Naive thymus-derived CD4-positive, alpha-beta T cell (primary cell): ENCODE measurements around the gene PRM3. TPM values are rescaled to one million over a fixed set of nuclear protein-coding genes. Genes with fewer than 3 reads are reported as not detected.

ENCODE experiments used
- ATAC-seq: fragments of 150-1000 bp; cut with Tn5 transposase; 2 replicates; pipeline ENCODE4 v1.10.0; 2021; ENCODE audit warnings: mild to moderate bottlenecking, moderate library complexity
- CTCF ChIA-PET: fragments of 350-600 bp; sonication (Branson Sonifier 250); formaldehyde crosslinking; loops from one replicate; lab custom pipeline; 2021; ENCODE audit warnings: antibody characterized with exemption; lab: Charles Lee
- POLR2A ChIA-PET: fragments of 350-600 bp; sonication (Branson Sonifier 250); formaldehyde crosslinking; loops from one replicate; lab custom pipeline; 2021; ENCODE audit warnings: antibody characterized with exemption, inconsistent platforms; lab: Charles Lee
- DNase-seq, 9 donors: peaks; one replicate each; pipeline versions ENCODE4 v3.0.0 to v3.0.0-alpha.2; 2020 to 2022; ENCODE audit warnings: mixed read lengths in 1 of 9
- H3K27ac ChIP-seq: one replicate; pipeline ENCODE4 v1.7.0; 2013; ENCODE audit warnings: mild to moderate bottlenecking, low read depth, low read length, moderate library complexity
- H3K27me3 ChIP-seq, 2 donors: one replicate each; pipeline ENCODE4 v1.7.0; 2013; ENCODE audit warnings: low read length in 2 of 2, mild to moderate bottlenecking in 2 of 2, moderate library complexity in 2 of 2; ENCODE audit not compliant: control insufficient read depth in 2 of 2, insufficient read depth in 2 of 2
- H3K36me3 ChIP-seq, 3 experiments: 1 replicate in 2 of 3; 2 replicates in 1 of 3; pipeline ENCODE4 v1.7.0; 2013; ENCODE audit warnings: low read length in 3 of 3, mild to moderate bottlenecking in 3 of 3, moderate library complexity in 1 of 3; ENCODE audit not compliant: insufficient read depth in 3 of 3, control insufficient read depth in 2 of 3
- H3K4me1 ChIP-seq, 2 donors: one replicate each; pipeline ENCODE4 v1.7.0; 2013; ENCODE audit warnings: low read length in 2 of 2, mild to moderate bottlenecking in 2 of 2, moderate library complexity in 1 of 2; ENCODE audit not compliant: control insufficient read depth in 2 of 2, insufficient read depth in 2 of 2
- H3K4me3 ChIP-seq: 2 replicates; pipeline ENCODE4 v1.7.0; 2013; ENCODE audit warnings: mild to moderate bottlenecking, low read length
- H3K9me3 ChIP-seq, 3 experiments: 1 replicate in 2 of 3; 2 replicates in 1 of 3; pipeline ENCODE4 v1.7.0; 2013; ENCODE audit warnings: low read length in 3 of 3; ENCODE audit not compliant: control insufficient read depth in 2 of 3
- H3K27ac Mint-ChIP-seq, 9 donors: one replicate each; pipeline ENCODE4 v1.8.0; 2020 to 2022; ENCODE audit warnings: mixed read lengths in 9 of 9, mild to moderate bottlenecking in 8 of 9, moderate library complexity in 5 of 9, inconsistent platforms in 2 of 9
- H3K27me3 Mint-ChIP-seq, 5 donors: one replicate each; pipeline ENCODE4 v1.8.0; 2021 to 2022; ENCODE audit warnings: mixed read lengths in 5 of 5, mild to moderate bottlenecking in 1 of 5
- H3K36me3 Mint-ChIP-seq, 5 donors: one replicate each; pipeline ENCODE4 v1.8.0; 2020 to 2022; ENCODE audit warnings: mixed read lengths in 5 of 5, mild to moderate bottlenecking in 3 of 5, inconsistent platforms in 1 of 5
- H3K4me1 Mint-ChIP-seq, 7 donors: one replicate each; pipeline ENCODE4 v1.8.0; 2020 to 2022; ENCODE audit warnings: mixed read lengths in 7 of 7, mild to moderate bottlenecking in 3 of 7, inconsistent platforms in 1 of 7
- H3K4me3 Mint-ChIP-seq, 10 donors: one replicate each; pipeline ENCODE4 v1.8.0; 2020 to 2022; ENCODE audit warnings: mild to moderate bottlenecking in 10 of 10, mixed read lengths in 10 of 10, moderate library complexity in 6 of 10, inconsistent platforms in 2 of 10
- H3K9me3 Mint-ChIP-seq, 11 donors: one replicate each; pipeline ENCODE4 v1.8.0; 2020 to 2022; ENCODE audit warnings: mixed read lengths in 11 of 11, mild to moderate bottlenecking in 4 of 11, inconsistent platforms in 1 of 11, moderate library complexity in 1 of 11
- intact Hi-C, 2 donors: fragments of 100-400 bp; cut with micrococcal nuclease; formaldehyde crosslinking; loops; one replicate each; pipeline ENCODE4 v1.15.1; 2023
- polyA plus RNA-seq, 2 donors: library from polyadenylated mRNA; unstranded; fragments of 300-500 nt; fragmentation: Illumina TruSeq; gene quantifications; one replicate each; pipeline ENCODE4 v1.2.3, GENCODE V29; 2021
- total RNA-seq, 6 experiments: library from RNA in 5 of 6; stranded (reverse) in 5 of 6; gene quantifications; 1 replicate in 5 of 6; 2 replicates in 1 of 6; pipeline ENCODE4 v1.2.3 and lab custom pipeline; 2021 to 2026

PRM3 gene
- total and polyA plus RNA-seq, 7 experiments from 2014 or later = not detected

DNA sequence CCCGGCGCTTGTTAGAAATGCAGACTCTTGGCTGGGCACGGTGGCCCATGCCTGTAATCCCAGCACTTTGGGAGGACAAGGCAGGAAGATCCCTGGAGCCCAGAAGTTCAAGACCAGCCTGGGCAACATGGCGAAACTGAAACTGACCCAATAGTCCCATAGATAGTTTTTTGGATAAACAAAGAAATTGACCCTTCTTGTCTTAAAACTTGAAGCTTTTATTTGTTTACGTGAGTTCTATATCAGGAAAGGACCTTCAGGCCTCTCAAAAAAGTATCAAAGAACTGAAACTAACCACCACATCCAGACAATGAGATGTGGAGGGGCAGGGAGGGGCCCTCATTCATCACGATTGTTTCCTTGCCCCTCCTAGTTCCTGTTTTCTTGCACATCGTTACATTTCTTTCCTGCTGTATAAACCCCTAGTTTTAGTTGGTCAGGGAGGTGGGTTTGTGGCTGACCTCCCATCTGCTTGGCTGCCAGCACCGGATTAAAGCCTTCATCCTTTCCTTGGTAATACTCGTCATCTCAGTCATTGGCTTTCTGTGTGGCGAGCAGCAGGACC, 37.6 kb upstream of the PRM3 start:
- H3K4me3 ChIP-seq = peak overlapping the region; percentile 16
- intact Hi-C loops = loop anchor here (1.0 to 2.0 kb wide), 8 partner anchors 14 to 56 kb away; partner anchors contain the start of gene RMI2 (in 2 of the 2)
- ChIA-PET CTCF (interaction anchor here (1.0 to 2.2 kb wide), 3 partner anchors 13 to 55 kb away, joined by 3 to 10 read pairs (median 3); partner anchors contain the start of gene SOCS1), POLR2A (interaction anchor here (0.7 to 2.8 kb wide), 4 partner anchors 13 to 56 kb away, joined by 3 to 14 read pairs (median 5); partner anchors contain the start of gene SOCS1)
- peaks cover 0 to 7% (median 0%) of the 10 kb centered on the region in 5 donors for H3K36me3 Mint-ChIP-seq
- no peaks in the 10 kb centered on the region for H3K9me3 ChIP-seq
- peaks cover 0 to 2% (median 0%) of the 10 kb centered on the region in 5 donors for H3K27me3 Mint-ChIP-seq
- ATAC-seq (peak; percentile 77), DNase-seq (peak in 7 of 9 donors; percentile 51 to 77 (median 66))
- H3K27me3 ChIP-seq = no peaks in the 10 kb centered on the region
- H3K4me1 Mint-ChIP-seq = peaks cover 5 to 66% (median 35%) of the 10 kb centered on the region in 7 donors
- no peaks in the 10 kb centered on the region for H3K36me3 ChIP-seq
- H3K4me1 ChIP-seq = peaks cover 23 to 34% of the 10 kb centered on the region in 2 donors
- H3K9me3 Mint-ChIP-seq = no peaks in the 10 kb centered on the region
- no peak overlapping the region for H3K27ac ChIP-seq
- H3K27ac Mint-ChIP-seq = peak overlapping the region; percentile 67 to 99 (median 92)
- peak overlapping the region in 9 of 10 donors; percentile 49 to 78 (median 70) for H3K4me3 Mint-ChIP-seq

DNA sequence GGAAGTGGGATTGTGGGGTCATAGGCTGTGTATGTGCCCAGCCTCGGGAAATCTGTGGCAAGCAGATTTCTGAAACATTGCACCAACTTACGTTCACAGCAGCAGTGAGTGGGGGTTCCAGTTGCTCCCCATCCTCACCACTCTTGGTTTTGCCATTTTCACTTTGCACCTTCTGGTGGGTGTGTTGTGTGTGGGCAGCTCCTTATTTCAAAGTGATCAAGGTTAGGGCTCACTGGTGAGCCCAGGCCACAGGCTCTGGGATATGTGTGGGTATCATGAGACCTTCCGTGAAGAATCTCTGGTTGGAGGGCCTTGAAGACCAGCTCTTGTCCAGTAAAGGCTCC, 37.2 kb upstream of the PRM3 start:
- POLR2A ChIA-PET = interaction anchor here (0.7 to 2.8 kb wide), 4 partner anchors 18 to 55 kb away, joined by 3 to 14 read pairs (median 4); partner anchors contain the start of gene SOCS1
- Histone ChIP-seq H3K4me1 (peaks cover 23 to 34% of the 10 kb centered on the region in 2 donors), H3K27ac (no peak overlapping the region), H3K9me3 (no peaks in the 10 kb centered on the region), H3K4me3 (peak overlapping the region; percentile 16), H3K27me3 (no peaks in the 10 kb centered on the region), H3K36me3 (no peaks in the 10 kb centered on the region)
- no peaks in the 10 kb centered on the region for H3K27me3 Mint-ChIP-seq
- intact Hi-C loops = loop anchor here in 1 of 2 donors (2.0 kb wide), 2 partner anchors 14 to 34 kb away; partner anchors contain the start of gene RMI2
- H3K27ac Mint-ChIP-seq = peak overlapping the region; percentile 67 to 99 (median 92)
- CTCF ChIA-PET = interaction anchor here (1.2 to 2.2 kb wide), 2 partner anchors 13 to 55 kb away, joined by 3 to 10 read pairs; partner anchors contain the start of gene SOCS1
- peaks cover 0 to 8% (median 0%) of the 10 kb centered on the region in 5 donors for H3K36me3 Mint-ChIP-seq
- peaks cover 5 to 64% (median 35%) of the 10 kb centered on the region in 7 donors for H3K4me1 Mint-ChIP-seq
- no peak for ATAC-seq
- H3K9me3 Mint-ChIP-seq = no peaks in the 10 kb centered on the region
- H3K4me3 Mint-ChIP-seq = peak overlapping the region in 7 of 10 donors; percentile 16 to 75 (median 68)
- no peak for DNase-seq

DNA sequence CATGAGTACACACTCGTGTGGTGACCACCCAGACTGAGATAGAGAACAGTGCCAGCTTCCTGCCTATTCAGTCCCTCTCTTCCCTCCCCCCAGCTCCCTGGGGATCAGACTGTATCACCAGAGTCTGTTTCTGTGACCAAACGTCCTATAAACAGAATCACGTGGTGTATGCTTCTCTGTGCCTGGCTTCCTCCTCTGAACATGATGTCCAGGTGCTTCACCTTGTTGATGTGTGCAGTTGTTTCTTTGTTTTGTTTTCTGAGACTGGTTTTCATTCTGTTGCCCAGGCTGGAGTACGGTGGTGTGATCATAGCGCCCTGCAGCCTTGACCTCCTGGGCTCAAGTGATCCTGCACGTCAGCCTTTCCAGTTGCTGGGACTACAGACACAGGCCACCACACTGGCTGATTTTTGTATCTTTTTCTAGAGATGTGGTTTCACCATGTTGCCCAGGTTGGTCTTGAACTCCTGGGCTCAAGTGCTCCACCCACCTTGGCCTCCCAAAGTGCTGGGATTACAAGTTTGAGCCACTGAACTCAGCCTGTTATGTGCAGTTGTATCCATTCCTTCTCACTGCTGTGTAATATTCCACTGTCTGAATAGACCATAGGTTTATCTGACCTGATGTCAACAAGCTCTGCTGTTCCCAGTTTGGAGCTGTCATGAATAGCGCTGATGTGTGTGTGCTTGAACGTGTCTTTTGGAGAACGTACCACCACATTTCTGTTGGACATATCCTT, 36.6 kb upstream of the PRM3 start:
- Histone ChIP-seq H3K27me3 (no peaks in the 10 kb centered on the region), H3K36me3 (no peaks in the 10 kb centered on the region), H3K9me3 (no peaks in the 10 kb centered on the region), H3K4me1 (peaks cover 23 to 34% of the 10 kb centered on the region in 2 donors), H3K4me3 (no peak overlapping the region), H3K27ac (no peak overlapping the region)
- H3K4me1 Mint-ChIP-seq = peaks cover 5 to 63% (median 35%) of the 10 kb centered on the region in 7 donors
- H3K27me3 Mint-ChIP-seq = no peaks in the 10 kb centered on the region
- peak overlapping the region in 7 of 9 donors; percentile 1 to 99 (median 73) for H3K27ac Mint-ChIP-seq
- intact Hi-C loops = loop anchor here in 1 of 2 donors (2.0 kb wide), 2 partner anchors 13 to 35 kb away; partner anchors contain the start of gene RMI2
- CTCF ChIA-PET = interaction anchor here (1.2 kb wide), 1 partner anchor 54 kb away, joined by 3 read pairs; the partner anchor contains the start of gene SOCS1
- ATAC-seq = no peak
- DNase-seq = no peak
- H3K4me3 Mint-ChIP-seq = peak overlapping the region in 3 of 10 donors; percentile 2 to 42 (median 31)
- POLR2A ChIA-PET = interaction anchor here (0.8 to 2.8 kb wide), 3 partner anchors 43 to 55 kb away, joined by 3 to 14 read pairs (median 4); partner anchors contain the start of gene SOCS1
- H3K36me3 Mint-ChIP-seq = peaks cover 0 to 9% (median 0%) of the 10 kb centered on the region in 5 donors
- H3K9me3 Mint-ChIP-seq = no peaks in the 10 kb centered on the region

DNA sequence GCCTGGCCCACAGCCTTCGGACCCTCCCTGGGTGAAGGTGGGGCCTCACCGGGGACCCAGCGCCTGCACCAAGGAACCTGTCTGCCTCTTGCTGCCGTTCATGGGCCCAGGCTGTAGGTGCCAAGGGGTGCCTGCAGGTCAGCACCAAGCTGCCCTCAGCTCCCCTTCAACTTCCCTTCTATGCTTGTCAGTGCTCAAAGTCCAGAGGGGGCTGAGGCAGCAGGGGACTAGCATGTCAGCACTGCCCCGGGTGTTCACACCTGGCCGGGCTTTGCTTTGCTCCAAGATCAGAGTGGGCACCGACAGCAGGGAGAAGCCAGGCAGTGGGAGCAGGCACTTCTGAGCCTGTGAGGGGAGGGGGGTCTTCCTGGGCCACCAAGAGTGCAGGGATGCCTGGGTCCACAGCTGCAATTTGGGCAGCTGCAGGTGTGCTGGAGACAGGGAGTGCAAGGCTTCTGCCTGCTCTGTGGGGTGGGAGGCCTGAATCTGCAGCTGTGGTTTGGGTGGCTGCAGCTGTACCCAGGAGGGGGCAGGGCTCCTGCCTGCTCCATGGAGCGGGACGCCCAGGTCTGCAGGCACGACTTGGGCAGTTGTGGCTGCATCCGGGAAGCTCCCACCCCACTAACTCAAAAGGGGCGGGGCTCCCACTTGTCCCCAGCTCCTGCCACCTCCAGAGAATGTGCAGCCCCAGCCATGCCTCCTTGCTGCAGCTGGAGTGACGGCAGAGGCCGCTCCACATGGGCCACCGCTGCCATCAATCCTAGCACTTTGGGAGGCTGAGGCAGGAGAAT, 35.3 kb upstream of the PRM3 start:
- Histone ChIP-seq H3K4me1 (peaks cover 23 to 34% of the 10 kb centered on the region in 2 donors), H3K9me3 (no peaks in the 10 kb centered on the region), H3K36me3 (no peaks in the 10 kb centered on the region), H3K4me3 (no peak overlapping the region), H3K27me3 (no peaks in the 10 kb centered on the region), H3K27ac (no peak overlapping the region)
- Mint-ChIP-seq H3K4me3 (peak overlapping the region in 2 of 10 donors; percentile 9 to 50), H3K9me3 (no peaks in the 10 kb centered on the region), H3K27ac (peak overlapping the region in 1 of 9 donors; percentile 60), H3K4me1 (peaks cover 5 to 53% (median 33%) of the 10 kb centered on the region in 7 donors), H3K36me3 (peaks cover 0 to 9% (median 0%) of the 10 kb centered on the region in 5 donors), H3K27me3 (no peaks in the 10 kb centered on the region)
- ChIA-PET POLR2A (interaction anchor here (0.6 to 1.8 kb wide), 3 partner anchors 10 to 34 kb away, joined by 3 to 6 read pairs (median 4); no protein-coding TSS in a partner anchor), CTCF (interaction anchor here (1.6 kb wide), 1 partner anchor 11 kb away, joined by 4 read pairs; no protein-coding TSS in a partner anchor)
- DNase-seq = no peak
- no peak for ATAC-seq
- intact Hi-C loops = no loop called here

DNA sequence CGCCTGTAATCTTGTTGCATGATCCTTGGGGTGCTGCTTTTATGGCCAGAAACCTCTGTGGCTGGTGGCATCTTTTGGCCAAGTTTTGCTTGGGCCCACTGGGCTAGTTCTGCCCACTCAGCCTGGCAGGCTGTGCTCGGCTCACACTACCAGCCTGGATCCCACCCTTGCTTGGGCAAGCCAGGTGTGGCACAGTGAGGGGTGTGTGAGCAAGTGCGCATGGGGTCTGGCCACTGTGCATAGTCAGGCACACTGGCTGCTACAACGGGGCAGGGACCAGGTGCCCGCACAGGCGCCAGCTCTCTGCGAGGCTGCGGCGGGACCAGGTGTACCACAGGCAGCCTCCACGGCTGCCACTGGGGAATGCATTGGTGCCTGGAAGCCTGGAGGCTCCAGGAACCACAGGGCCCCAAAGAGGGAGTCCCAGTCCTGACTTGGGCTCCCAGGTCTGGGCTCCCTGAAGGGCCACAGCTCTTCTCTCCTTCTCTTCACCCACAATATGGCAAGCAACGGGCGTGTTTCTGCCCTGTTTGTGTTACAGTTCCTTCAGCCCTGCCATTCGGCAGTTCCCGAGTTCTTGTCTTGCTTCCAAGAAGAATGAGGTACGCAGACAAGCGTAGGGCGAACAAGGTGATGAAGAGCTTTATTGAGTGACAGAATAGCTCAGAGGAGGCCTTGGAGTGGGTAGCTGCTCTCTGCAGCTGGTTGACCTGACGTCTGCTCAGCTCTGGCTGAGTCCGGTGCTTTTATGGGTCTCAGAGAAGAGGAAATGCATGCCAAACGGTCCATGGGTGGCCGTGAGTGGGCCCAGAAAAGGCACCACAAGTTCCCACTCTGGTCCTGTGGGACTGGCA, 34.4 kb upstream of the PRM3 start:
- H3K4me1 ChIP-seq = peaks cover 20 to 30% of the 10 kb centered on the region in 2 donors
- CTCF ChIA-PET = interaction anchor here (1.6 kb wide), 1 partner anchor 10 kb away, joined by 4 read pairs; no protein-coding TSS in a partner anchor
- H3K27ac ChIP-seq = no peak overlapping the region
- POLR2A ChIA-PET = interaction anchor here (1.1 to 1.8 kb wide), 2 partner anchors 9 to 11 kb away, joined by 4 to 6 read pairs; no protein-coding TSS in a partner anchor
- H3K36me3 ChIP-seq = no peaks in the 10 kb centered on the region
- Mint-ChIP-seq H3K36me3 (peaks cover 0 to 6% (median 0%) of the 10 kb centered on the region in 5 donors), H3K9me3 (no peaks in the 10 kb centered on the region), H3K4me3 (no peak overlapping the region), H3K27ac (peak overlapping the region in 2 of 9 donors; percentile 22 to 75), H3K27me3 (no peaks in the 10 kb centered on the region), H3K4me1 (peaks cover 1 to 45% (median 26%) of the 10 kb centered on the region in 7 donors)
- no peak for DNase-seq
- intact Hi-C loops = no loop called here
- ATAC-seq = no peak
- H3K4me3 ChIP-seq = no peak overlapping the region
- no peaks in the 10 kb centered on the region for H3K9me3 ChIP-seq
- H3K27me3 ChIP-seq = no peaks in the 10 kb centered on the region
